Tibial artery (tissue), 4 donors: ENCODE measurements around the gene CHTF18.
"Not testable (repeated sequence)": the region's sequence is repeated elsewhere in the genome, so short reads cannot be mapped to it uniquely, and the experiment has no call there.

Experiments
- DNase-seq, 2 donors: peaks; one replicate each; pipeline ENCODE4 v3.0.0-alpha.2; 2019
- H3K27ac ChIP-seq, 2 donors: fragments of 200-600 bp; sonication (generic) in 1 of 2; 1 replicate in 1 of 2; 2 replicates in 1 of 2; pipeline ENCODE4 v1.5.1; 2018 to 2019; ENCODE audit warnings: mild to moderate bottlenecking in 1 of 2
- H3K27me3 ChIP-seq, 2 donors: fragments of 200-600 bp; sonication (generic) in 1 of 2; one replicate each; pipeline versions ENCODE4 v1.5.1 to v1.6.0; 2016 to 2019
- H3K36me3 ChIP-seq, 3 donors: fragments of 200-600 bp; sonication (generic) in 2 of 3; one replicate each; pipeline ENCODE4 v1.5.1; 2016 to 2019; ENCODE audit warnings: mild to moderate bottlenecking in 2 of 3
- H3K4me1 ChIP-seq, 4 donors: fragments of 200-600 bp; sonication (generic) in 2 of 4; 1 replicate in 3 of 4; 2 replicates in 1 of 4; pipeline ENCODE4 v1.5.1; 2016 to 2019
- H3K4me3 ChIP-seq, 2 donors: fragments of 200-600 bp; sonication (generic) in 1 of 2; 1 replicate in 1 of 2; 2 replicates in 1 of 2; pipeline ENCODE4 v1.5.1; 2018 to 2019; ENCODE audit warnings: mild to moderate bottlenecking in 2 of 2
- H3K9me3 ChIP-seq, 3 donors: fragments of 200-600 bp; sonication (generic) in 1 of 3; one replicate each; pipeline ENCODE4 v1.5.1; 2016 to 2019
- CTCF ChIP-seq, 2 experiments: fragments of 200-600 bp in 1 of 2; fragments of 450-650 bp in 1 of 2; IDR thresholded peaks; one replicate each; pipeline ENCODE4 v1.5.1; 2017 to 2019; ENCODE audit warnings: antibody characterized with exemption in 2 of 2, mild to moderate bottlenecking in 1 of 2, moderate library complexity in 1 of 2
- intact Hi-C: fragments of 100-400 bp; cut with DNase I; formaldehyde crosslinking; loops from one replicate; pipeline ENCODE4 v1.15.0; 2023; ENCODE audit warnings: low total_unique reads

The CHTF18 gene

GRCh38 chr16:833411-833810 lies 45.0 kb downstream of the CHTF18 start:
- no peak overlapping the region for H3K4me3 ChIP-seq
- no peak for TF ChIP-seq CTCF (IDR thresholded peaks at IDR 0.05)
- DNase-seq: no peak
- H3K4me1 ChIP-seq: no peaks in the 10 kb centered on the region
- H3K27ac ChIP-seq: no peak overlapping the region
- intact Hi-C loops: no loop called here
- peaks cover 0 to 31% of the 10 kb centered on the region in 2 donors for H3K27me3 ChIP-seq
- no peaks in the 10 kb centered on the region for H3K36me3 ChIP-seq
- peaks cover 0 to 34% (median 29%) of the 10 kb centered on the region in 3 donors for H3K9me3 ChIP-seq

GRCh38 chr16:835373-835772 lies 47.0 kb downstream of the CHTF18 start:
- H3K27me3 ChIP-seq: peaks cover 0 to 37% of the 10 kb centered on the region in 2 donors
- intact Hi-C loops: no loop called here
- TF ChIP-seq CTCF (IDR thresholded peaks at IDR 0.05): no peak
- no peak for DNase-seq
- H3K9me3 ChIP-seq: peaks cover 0 to 34% (median 29%) of the 10 kb centered on the region in 3 donors
- no peak overlapping the region for H3K4me3 ChIP-seq
- H3K36me3 ChIP-seq: no peaks in the 10 kb centered on the region
- no peak overlapping the region for H3K27ac ChIP-seq
- no peaks in the 10 kb centered on the region for H3K4me1 ChIP-seq

GRCh38 chr16:836221-836620 lies 47.8 kb downstream of the CHTF18 start:
- no peak for DNase-seq
- H3K27me3 ChIP-seq: peaks cover 0 to 44% of the 10 kb centered on the region in 2 donors
- peaks cover 0 to 34% (median 29%) of the 10 kb centered on the region in 3 donors for H3K9me3 ChIP-seq
- no peak overlapping the region for H3K4me3 ChIP-seq
- intact Hi-C loops: no loop called here
- H3K27ac ChIP-seq: no peak overlapping the region
- TF ChIP-seq CTCF (IDR thresholded peaks at IDR 0.05): no peak
- no peaks in the 10 kb centered on the region for H3K4me1 ChIP-seq
- no peaks in the 10 kb centered on the region for H3K36me3 ChIP-seq

GRCh38 chr16:836822-837221 lies 48.4 kb downstream of the CHTF18 start:
- Histone ChIP-seq H3K9me3 (peaks cover 0 to 34% (median 29%) of the 10 kb centered on the region in 3 donors), H3K27me3 (peaks cover 0 to 44% of the 10 kb centered on the region in 2 donors)
- H3K27ac ChIP-seq, H3K36me3 ChIP-seq, H3K4me3 ChIP-seq, H3K4me1 ChIP-seq, intact Hi-C loops, DNase-seq: not testable (repeated sequence)

GRCh38 chr16:838741-839140 lies 50.3 kb downstream of the CHTF18 start:
- DNase-seq: no peak
- intact Hi-C loops: no loop called here

More at GRCh38 chr16:838741-839140, 50.3 kb downstream of the CHTF18 start:
- Histone ChIP-seq H3K9me3 (peaks cover 0 to 29% (median 29%) of the 10 kb centered on the region in 3 donors), H3K4me3 (no peak overlapping the region), H3K4me1 (no peaks in the 10 kb centered on the region), H3K36me3 (no peaks in the 10 kb centered on the region), H3K27ac (no peak overlapping the region), H3K27me3 (peaks cover 0 to 42% of the 10 kb centered on the region in 2 donors)
- no peak for TF ChIP-seq CTCF (IDR thresholded peaks at IDR 0.05)
